ENCODE data around the gene TNFRSF12A. TPM values are rescaled to one million over a fixed set of nuclear protein-coding genes. Genes with fewer than 3 reads are reported as not detected.

Gene TNFRSF12A
- total and polyA plus RNA-seq, 2 of the 13 experiments (the other 11 are each of a cell fraction or from before 2014, with no cell fraction given): 61.9 to 66.0 TPM

- H2AFZ ChIP-seq (ENCODE audit: low read length): no peak overlapping the region
- no TSS peak for BruUV-seq (replicated peaks)
- no peaks in the 10 kb centered on the region for H3K9me3 ChIP-seq (ENCODE audit: low read length)
- H3K27me3 ChIP-seq (ENCODE audit: control insufficient read depth in 1 of 2, insufficient read depth in 2 of 2, low read length in 2 of 2): peaks cover 11 to 37% of the 10 kb centered on the region in 2 experiments; a peak in 4 of 5 replicates
- no peak overlapping the region for H3K4me3 ChIP-seq (replicated peaks in 1 of 3; ENCODE audit: insufficient read depth in 1 of 3, low read depth in 2 of 3, low read length in 3 of 3)
- H4K20me1 ChIP-seq (ENCODE audit: insufficient read depth, low read length): no peaks in the 10 kb centered on the region
- POLR2A ChIA-PET: interaction anchor here (1.5 kb wide), 1 partner anchor 11 kb away, joined by 6 read pairs; the partner anchor contains the start of gene PKMYT1
- CTCF ChIA-PET (ENCODE audit: low intra/inter-chr PET ratio, low total read pairs): no interaction called here
- FAIRE-seq (no peak), DNase-seq (ENCODE audit: low spot score) (no peak), ATAC-seq (peak; percentile 27)
- 67% methylated on average over 7 of the region's 12 CpGs for WGBS (ENCODE audit: low lambda C conversion rate)
- H3K9ac ChIP-seq (ENCODE audit: insufficient read depth, low read depth, low read length): no peak overlapping the region
- peaks cover 16% of the 10 kb centered on the region; the same call in 1 of the 2 replicates for H3K4me1 ChIP-seq (ENCODE audit: insufficient read depth, low read length)
- H3K4me2 ChIP-seq (ENCODE audit: low read depth, low read length): no peak overlapping the region
- no peaks in the 10 kb centered on the region for H3K36me3 ChIP-seq (replicated peaks in 1 of 2; ENCODE audit: control insufficient read depth in 1 of 2, insufficient read depth in 2 of 2, low read length in 2 of 2)
- in situ Hi-C loops (cut with HindIII; ENCODE audit: extremely low pct_ligation_motif_present, low pct_unique_long_range_greater_than_20kb): no loop called here
- intact Hi-C loops (cut with micrococcal nuclease; ENCODE audit: unreplicated experiment): no loop called here
- H3K27ac ChIP-seq (ENCODE audit: extremely low read length, insufficient read depth, low read length): no peak overlapping the region
- H3K79me2 ChIP-seq (ENCODE audit: insufficient read depth, low read length): no peaks in the 10 kb centered on the region
- TF ChIP-seq, protein P1, sequence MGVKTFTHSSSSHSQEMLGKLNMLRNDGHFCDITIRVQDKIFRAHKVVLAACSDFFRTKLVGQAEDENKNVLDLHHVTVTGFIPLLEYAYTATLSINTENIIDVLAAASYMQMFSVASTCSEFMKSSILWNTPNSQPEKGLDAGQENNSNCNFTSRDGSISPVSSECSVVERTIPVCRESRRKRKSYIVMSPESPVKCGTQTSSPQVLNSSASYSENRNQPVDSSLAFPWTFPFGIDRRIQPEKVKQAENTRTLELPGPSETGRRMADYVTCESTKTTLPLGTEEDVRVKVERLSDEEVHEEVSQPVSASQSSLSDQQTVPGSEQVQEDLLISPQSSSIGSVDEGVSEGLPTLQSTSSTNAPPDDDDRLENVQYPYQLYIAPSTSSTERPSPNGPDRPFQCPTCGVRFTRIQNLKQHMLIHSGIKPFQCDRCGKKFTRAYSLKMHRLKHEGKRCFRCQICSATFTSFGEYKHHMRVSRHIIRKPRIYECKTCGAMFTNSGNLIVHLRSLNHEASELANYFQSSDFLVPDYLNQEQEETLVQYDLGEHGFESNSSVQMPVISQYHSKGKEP (CRISPR knock-in tag; IDR thresholded peaks at IDR 0.05): no peak
- TF ChIP-seq, protein P2, sequence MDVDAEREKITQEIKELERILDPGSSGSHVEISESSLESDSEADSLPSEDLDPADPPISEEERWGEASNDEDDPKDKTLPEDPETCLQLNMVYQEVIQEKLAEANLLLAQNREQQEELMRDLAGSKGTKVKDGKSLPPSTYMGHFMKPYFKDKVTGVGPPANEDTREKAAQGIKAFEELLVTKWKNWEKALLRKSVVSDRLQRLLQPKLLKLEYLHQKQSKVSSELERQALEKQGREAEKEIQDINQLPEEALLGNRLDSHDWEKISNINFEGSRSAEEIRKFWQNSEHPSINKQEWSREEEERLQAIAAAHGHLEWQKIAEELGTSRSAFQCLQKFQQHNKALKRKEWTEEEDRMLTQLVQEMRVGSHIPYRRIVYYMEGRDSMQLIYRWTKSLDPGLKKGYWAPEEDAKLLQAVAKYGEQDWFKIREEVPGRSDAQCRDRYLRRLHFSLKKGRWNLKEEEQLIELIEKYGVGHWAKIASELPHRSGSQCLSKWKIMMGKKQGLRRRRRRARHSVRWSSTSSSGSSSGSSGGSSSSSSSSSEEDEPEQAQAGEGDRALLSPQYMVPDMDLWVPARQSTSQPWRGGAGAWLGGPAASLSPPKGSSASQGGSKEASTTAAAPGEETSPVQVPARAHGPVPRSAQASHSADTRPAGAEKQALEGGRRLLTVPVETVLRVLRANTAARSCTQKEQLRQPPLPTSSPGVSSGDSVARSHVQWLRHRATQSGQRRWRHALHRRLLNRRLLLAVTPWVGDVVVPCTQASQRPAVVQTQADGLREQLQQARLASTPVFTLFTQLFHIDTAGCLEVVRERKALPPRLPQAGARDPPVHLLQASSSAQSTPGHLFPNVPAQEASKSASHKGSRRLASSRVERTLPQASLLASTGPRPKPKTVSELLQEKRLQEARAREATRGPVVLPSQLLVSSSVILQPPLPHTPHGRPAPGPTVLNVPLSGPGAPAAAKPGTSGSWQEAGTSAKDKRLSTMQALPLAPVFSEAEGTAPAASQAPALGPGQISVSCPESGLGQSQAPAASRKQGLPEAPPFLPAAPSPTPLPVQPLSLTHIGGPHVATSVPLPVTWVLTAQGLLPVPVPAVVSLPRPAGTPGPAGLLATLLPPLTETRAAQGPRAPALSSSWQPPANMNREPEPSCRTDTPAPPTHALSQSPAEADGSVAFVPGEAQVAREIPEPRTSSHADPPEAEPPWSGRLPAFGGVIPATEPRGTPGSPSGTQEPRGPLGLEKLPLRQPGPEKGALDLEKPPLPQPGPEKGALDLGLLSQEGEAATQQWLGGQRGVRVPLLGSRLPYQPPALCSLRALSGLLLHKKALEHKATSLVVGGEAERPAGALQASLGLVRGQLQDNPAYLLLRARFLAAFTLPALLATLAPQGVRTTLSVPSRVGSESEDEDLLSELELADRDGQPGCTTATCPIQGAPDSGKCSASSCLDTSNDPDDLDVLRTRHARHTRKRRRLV (CRISPR knock-in tag; IDR thresholded peaks at IDR 0.05): no peak
- TF ChIP-seq JDP2 (CRISPR knock-in tag; IDR thresholded peaks at IDR 0.05; ENCODE audit: borderline replicate concordance) (no peak), RCOR2 (CRISPR knock-in tag; IDR thresholded peaks at IDR 0.05) (no peak)
Observed at GRCh38 chr16:2991566-2992261, 28.5 kb upstream of the TNFRSF12A start.

Data from HepG2 (cell line).